SK-N-MC (cell line): ENCODE measurements around the gene KCNMA1.

Experiments used
- DNase-seq: peaks from one replicate; pipeline ENCODE4 v3.0.0-alpha.2; 2011; ENCODE audit warnings: low read depth, low spot score
- H3K27ac ChIP-seq: fragments of 200-600 bp; sonication (generic); 2 replicates; pipeline ENCODE4 v1.5.1; 2016; ENCODE audit warnings: mixed run types
- H3K36me3 ChIP-seq: fragments of 200-600 bp; sonication (generic); 2 replicates; pipeline ENCODE4 v1.6.1; 2017; ENCODE audit warnings: antibody characterized with exemption, low read length, mixed read lengths; ENCODE audit not compliant: insufficient read depth
- H3K4me3 ChIP-seq: fragments of 200-600 bp; sonication (generic); 2 replicates; pipeline ENCODE4 v1.5.1; 2016
- H3K9ac ChIP-seq: fragments of 200-600 bp; sonication (generic); 2 replicates; pipeline ENCODE4 v1.8.0; 2017; ENCODE audit warnings: mixed run types, mixed read lengths; ENCODE audit not compliant: insufficient read length
- H3K9me3 ChIP-seq: fragments of 200-600 bp; sonication (generic); 2 replicates; pipeline ENCODE4 v1.6.1; 2017; ENCODE audit warnings: low read depth, mild to moderate bottlenecking, antibody characterized with exemption, low read length, moderate library complexity, mixed read lengths
- EZH2 ChIP-seq: fragments of 200-600 bp; sonication (generic); IDR thresholded peaks from one replicate; pipeline ENCODE4 v1.6.1; 2017; ENCODE audit warnings: antibody characterized with exemption
- FOXP2 ChIP-seq: optimal IDR thresholded peaks from 2 replicates; pipeline ENCODE3; 2011; ENCODE audit warnings: mild to moderate bottlenecking, moderate library complexity; ENCODE audit not compliant: insufficient read depth; ENCODE audit errors: extremely low read length, control extremely low read depth
- POLR2AphosphoS5 ChIP-seq: IDR thresholded peaks from 2 replicates; pipeline ENCODE4 v1.6.1; 2012; ENCODE audit warnings: mild to moderate bottlenecking, low read depth, low read length, borderline replicate concordance

Gene KCNMA1

DNA sequence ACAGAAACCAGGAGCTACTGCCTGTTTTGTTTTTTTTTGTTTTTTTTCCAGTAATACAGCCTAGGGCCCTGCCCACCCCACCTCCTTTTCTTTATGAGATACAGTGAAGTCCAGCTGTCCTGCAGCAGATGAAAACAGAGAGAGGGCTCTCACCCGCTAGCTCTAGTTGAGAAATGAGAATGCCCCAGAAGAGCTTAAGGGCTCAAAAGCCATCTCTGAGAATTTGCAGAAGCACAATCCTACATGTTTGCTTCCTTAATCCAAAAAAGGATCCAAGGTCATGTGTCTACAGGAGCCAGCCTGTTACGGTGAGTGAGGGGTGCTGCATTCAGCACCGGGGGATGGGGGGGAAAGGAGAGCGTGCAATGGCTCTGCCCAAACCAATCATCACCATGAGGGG, 122.7 kb downstream of the KCNMA1 start:
- Histone ChIP-seq H3K9ac (no peak overlapping the region), H3K36me3 (no peaks in the 10 kb centered on the region), H3K9me3 (no peaks in the 10 kb centered on the region), H3K4me3 (no peak overlapping the region), H3K27ac (no peak overlapping the region)
- TF ChIP-seq FOXP2 (no peak), EZH2 (no peak), POLR2AphosphoS5 (no peak)
- DNase-seq: no peak

DNA sequence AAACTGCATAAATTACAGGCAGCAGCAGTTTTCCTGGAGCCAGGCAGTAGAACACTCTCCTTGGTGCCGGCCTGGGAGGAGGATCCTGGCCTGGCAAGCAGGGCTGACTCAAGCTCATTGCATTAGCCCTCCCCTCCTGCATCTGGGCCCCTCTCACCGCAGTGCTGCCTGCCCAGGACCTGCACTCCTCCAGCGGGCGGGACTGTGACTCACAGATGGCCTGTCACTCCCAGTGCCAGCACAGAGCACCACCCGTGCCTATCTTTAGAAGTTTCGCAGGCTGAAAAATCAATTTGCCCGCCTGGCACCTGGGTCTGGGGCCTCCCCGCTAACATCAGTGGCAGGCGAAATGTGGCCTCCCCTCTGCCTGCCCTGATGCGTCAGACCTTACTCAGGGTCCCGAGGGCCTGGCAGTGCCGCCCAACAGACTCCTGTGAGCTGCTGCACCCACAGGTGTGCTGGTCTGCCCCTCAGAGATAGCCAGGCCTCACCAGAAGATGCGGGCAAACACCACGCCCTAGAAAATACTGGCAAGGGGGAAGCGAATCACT, 123.8 kb downstream of the KCNMA1 start:
- Histone ChIP-seq H3K36me3 (no peaks in the 10 kb centered on the region), H3K9ac (no peak overlapping the region), H3K4me3 (no peak overlapping the region), H3K27ac (no peak overlapping the region), H3K9me3 (no peaks in the 10 kb centered on the region)
- TF ChIP-seq FOXP2 (no peak), EZH2 (no peak)
- no peak for DNase-seq

DNA sequence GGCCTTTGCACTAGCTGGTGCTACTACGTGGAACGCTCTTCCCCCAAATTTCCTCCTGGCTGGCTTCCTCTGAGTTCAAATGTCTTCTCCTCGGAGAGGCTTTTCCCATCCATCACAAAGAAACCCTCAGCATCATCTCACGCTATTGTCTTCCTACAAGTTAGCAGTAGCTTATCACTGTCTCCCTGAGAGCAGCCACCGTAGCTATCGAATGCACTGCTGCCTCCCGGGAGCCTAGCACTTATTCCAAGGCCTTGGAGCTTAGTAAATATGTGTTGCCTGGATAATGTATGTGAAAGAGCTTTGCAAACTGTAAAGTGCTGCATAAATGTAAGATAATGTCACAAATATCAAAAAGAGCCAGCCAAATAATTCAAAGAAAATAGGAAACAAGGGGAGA, 124.4 kb downstream of the KCNMA1 start:
- no peaks in the 10 kb centered on the region for H3K9me3 ChIP-seq
- H3K36me3 ChIP-seq: no peaks in the 10 kb centered on the region
- TF ChIP-seq FOXP2 (no peak), EZH2 (no peak), POLR2AphosphoS5 (no peak)
- H3K9ac ChIP-seq: no peak overlapping the region
- no peak overlapping the region for H3K4me3 ChIP-seq
- no peak overlapping the region for H3K27ac ChIP-seq
- DNase-seq: no peak

DNA sequence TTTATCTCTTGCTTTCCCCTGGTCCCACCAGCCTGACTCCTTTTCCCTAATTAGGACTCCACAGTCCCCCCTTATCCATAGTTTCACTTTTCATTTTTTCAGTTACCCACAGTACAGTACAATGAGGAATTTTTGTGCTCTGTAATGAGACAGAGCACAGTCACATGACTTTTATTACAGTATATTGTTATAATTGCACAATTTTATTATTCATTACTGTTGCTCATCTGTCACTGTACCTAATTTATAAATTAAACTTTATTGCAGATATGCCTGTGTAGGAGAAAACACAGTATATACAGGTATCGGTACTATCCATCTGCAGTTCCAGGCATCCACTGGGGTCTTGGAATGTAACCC, 125.4 kb downstream of the KCNMA1 start:
- Histone ChIP-seq H3K27ac (no peak overlapping the region), H3K4me3 (no peak overlapping the region), H3K9ac (no peak overlapping the region), H3K36me3 (no peaks in the 10 kb centered on the region), H3K9me3 (no peaks in the 10 kb centered on the region)
- DNase-seq: no peak
- TF ChIP-seq EZH2: no peak
- no peak for TF ChIP-seq POLR2AphosphoS5
- no peak for TF ChIP-seq FOXP2

DNA sequence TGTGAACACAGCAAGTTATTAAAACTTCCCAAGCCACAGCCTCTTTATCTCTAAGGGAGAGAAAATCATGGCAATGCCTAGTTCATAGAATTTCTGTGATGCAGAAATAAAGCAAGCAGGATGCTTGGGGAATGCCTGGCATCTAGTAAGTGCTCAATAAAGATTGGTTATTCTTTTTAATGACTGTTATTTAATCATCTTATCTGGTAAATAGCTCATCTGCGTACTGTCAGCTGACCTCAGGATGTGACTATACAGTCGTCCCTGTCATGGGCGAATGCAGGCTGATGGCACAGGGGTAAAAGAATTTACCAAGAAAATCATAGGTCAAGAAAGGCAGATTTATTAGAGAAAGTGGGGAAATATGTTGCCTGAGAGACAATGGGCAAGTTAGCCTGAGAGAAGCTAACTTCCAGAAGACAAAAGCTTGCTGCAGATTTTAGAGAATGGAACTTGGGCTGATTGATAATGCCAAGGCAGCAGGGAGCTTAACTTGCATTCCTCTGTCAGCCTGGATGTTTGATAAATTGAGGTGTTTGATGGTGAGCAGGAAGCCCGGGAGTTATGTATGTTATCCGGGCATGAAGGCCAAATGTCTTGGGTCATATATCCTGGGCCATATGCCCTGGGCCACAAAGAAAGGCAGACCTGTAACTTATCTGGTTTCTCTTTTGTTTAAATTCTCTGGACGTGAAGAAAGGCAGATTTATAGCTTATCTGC, 126.0 kb downstream of the KCNMA1 start:
- Histone ChIP-seq H3K36me3 (no peaks in the 10 kb centered on the region), H3K27ac (no peak overlapping the region), H3K9ac (no peak overlapping the region), H3K9me3 (no peaks in the 10 kb centered on the region), H3K4me3 (no peak overlapping the region)
- TF ChIP-seq EZH2 (no peak), POLR2AphosphoS5 (no peak), FOXP2 (no peak)
- no peak for DNase-seq

DNA sequence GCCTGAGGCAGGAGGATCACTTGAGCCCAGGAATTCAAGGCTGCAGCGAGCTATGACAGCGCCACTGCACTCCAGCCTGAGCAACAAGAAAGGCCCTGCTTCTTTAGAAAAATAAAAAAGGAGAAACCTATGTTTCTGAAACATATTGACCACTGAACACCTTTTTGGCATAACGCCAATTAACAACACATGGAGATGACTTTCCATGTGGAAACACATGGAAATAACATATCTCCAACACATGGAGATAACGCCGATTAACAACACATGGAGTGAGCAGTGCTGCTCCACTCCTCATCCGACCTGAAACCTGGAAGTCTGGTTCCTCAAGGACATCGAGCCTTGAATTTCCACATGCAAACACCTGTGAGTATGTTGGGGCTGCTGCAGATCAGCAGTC, 126.9 kb downstream of the KCNMA1 start:
- TF ChIP-seq FOXP2: no peak
- TF ChIP-seq EZH2: no peak
- no peak for TF ChIP-seq POLR2AphosphoS5
- Histone ChIP-seq H3K9ac (no peak overlapping the region), H3K27ac (no peak overlapping the region), H3K4me3 (no peak overlapping the region), H3K36me3 (no peaks in the 10 kb centered on the region), H3K9me3 (no peaks in the 10 kb centered on the region)
- no peak for DNase-seq

DNA sequence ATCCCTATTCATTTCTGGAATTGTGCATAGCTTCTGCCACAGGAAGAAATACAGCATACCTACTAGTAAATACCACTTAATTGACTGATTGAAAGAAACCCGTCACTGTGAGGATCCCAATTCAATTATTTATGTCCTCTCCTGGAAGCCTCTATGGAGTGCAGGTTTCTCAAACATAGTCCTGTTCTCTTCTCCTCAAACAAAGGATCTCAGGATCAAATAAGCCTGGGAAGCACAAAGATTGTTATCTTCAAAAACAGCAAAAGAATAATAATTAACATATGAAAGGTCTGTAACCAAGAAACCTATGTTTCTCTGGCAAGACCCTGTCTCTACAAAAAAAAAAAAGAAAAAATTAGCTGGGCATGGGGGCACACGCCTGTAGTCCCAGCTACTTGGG, 127.3 kb downstream of the KCNMA1 start:
- TF ChIP-seq FOXP2: no peak
- TF ChIP-seq EZH2: no peak
- H3K4me3 ChIP-seq: no peak overlapping the region
- DNase-seq: no peak
- no peak overlapping the region for H3K27ac ChIP-seq
- no peaks in the 10 kb centered on the region for H3K36me3 ChIP-seq
- no peaks in the 10 kb centered on the region for H3K9me3 ChIP-seq
- H3K9ac ChIP-seq: no peak overlapping the region

DNA sequence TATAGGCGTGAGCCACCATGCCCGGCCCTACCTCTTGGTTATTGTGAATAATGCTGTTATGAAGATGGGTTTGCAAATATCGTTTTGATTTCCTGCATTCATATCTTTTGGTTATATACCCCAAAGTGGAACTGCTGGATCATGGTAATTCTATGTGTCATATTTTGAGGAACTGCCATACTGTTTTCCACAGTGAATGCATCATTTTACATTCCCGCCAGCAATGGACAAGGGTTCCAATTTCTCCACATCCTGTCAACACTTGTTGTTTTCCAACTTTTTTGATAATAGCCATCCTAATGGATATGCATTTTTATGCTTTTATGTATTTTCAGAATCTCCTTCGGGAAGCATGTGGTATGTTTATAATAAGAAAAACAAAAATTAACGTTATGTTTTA, 128.2 kb downstream of the KCNMA1 start:
- DNase-seq: no peak

DNA sequence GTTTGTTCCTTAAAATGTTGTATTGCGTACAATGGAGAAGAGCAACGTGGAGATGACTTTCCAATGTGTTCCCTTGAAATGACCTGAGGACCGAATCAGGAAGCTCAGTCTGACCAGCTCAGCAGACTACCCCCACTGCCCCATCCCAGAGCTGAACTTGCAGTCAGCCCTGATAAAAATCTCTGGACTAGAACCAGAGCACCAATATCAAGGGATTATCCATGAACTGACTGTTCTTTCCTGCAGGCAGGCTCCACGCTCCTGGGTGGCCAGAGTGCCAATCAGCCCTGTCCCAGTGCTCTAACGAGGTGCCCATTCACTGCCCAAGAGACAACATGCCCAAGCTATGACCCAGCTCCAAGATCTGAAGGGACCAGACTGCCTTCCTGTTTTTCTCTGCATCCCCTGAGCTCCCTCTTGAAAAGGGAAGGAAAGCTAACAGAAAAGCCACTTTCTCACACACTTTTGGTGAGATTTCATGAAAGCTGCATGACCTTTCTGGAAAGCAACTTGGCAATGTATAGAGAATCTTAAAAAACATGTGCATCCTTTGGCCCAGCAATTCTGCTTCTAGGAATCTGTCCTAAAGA, 130.2 kb downstream of the KCNMA1 start:
- H3K36me3 ChIP-seq: no peaks in the 10 kb centered on the region
- DNase-seq: no peak
- H3K4me3 ChIP-seq: no peak overlapping the region
- no peaks in the 10 kb centered on the region for H3K9me3 ChIP-seq
- H3K27ac ChIP-seq: no peak overlapping the region
- TF ChIP-seq FOXP2: no peak
- no peak for TF ChIP-seq EZH2
- no peak for TF ChIP-seq POLR2AphosphoS5
- H3K9ac ChIP-seq: no peak overlapping the region

More for the DNA sequence above, 128.2 kb downstream of the KCNMA1 start:
- no peaks in the 10 kb centered on the region for H3K9me3 ChIP-seq
- no peak overlapping the region for H3K4me3 ChIP-seq
- H3K9ac ChIP-seq: no peak overlapping the region
- no peak overlapping the region for H3K27ac ChIP-seq
- H3K36me3 ChIP-seq: no peaks in the 10 kb centered on the region
- TF ChIP-seq EZH2 (no peak), POLR2AphosphoS5 (no peak), FOXP2 (no peak)
